ENCODE data around the gene SHLD1.

The SHLD1 gene

GRCh38 chr20:5848711-5849505 is 98.7 kb downstream of the SHLD1 start:
- no peak for DNase-seq (ENCODE audit: low read depth in 2 of 2)

- no peak for DNase-seq (ENCODE audit: low read depth in 2 of 2)
Measured at GRCh38 chr20:5855939-5856338, 105.7 kb downstream of the SHLD1 start.

GRCh38 chr20:5859608-5860007 is 109.4 kb downstream of the SHLD1 start:
- DNase-seq (ENCODE audit: low read depth in 2 of 2), result no peak

GRCh38 chr20:5862703-5863039 is 112.5 kb downstream of the SHLD1 start:
- DNase-seq (ENCODE audit: low read depth in 2 of 2), result no peak

GRCh38 chr20:5863040-5863833 is 113.0 kb downstream of the SHLD1 start:
- DNase-seq (ENCODE audit: low read depth in 2 of 2), result no peak

- DNase-seq (ENCODE audit: low read depth in 2 of 2), result no peak
Measured at GRCh38 chr20:5864428-5864827, 114.2 kb downstream of the SHLD1 start.

GRCh38 chr20:5864873-5865587 is 114.8 kb downstream of the SHLD1 start:
- DNase-seq (ENCODE audit: low read depth in 2 of 2), result no peak

- DNase-seq (ENCODE audit: low read depth in 2 of 2), result no peak
Measured at GRCh38 chr20:5865604-5866003, 115.4 kb downstream of the SHLD1 start.

GRCh38 chr20:5870568-5870981 is 120.4 kb downstream of the SHLD1 start:
- DNase-seq (ENCODE audit: low read depth in 2 of 2), result no peak

- DNase-seq (ENCODE audit: low read depth in 2 of 2), result no peak
Measured at GRCh38 chr20:5871459-5872410, 121.5 kb downstream of the SHLD1 start.

- DNase-seq (ENCODE audit: low read depth in 2 of 2), result no peak
Measured at GRCh38 chr20:5877128-5877527, 126.9 kb downstream of the SHLD1 start.

GRCh38 chr20:5880326-5880725 is 130.1 kb downstream of the SHLD1 start:
- DNase-seq (ENCODE audit: low read depth in 2 of 2), result no peak

- no peak for DNase-seq (ENCODE audit: low read depth in 2 of 2)
Measured at GRCh38 chr20:5881703-5882102, 131.5 kb downstream of the SHLD1 start.

- DNase-seq (ENCODE audit: low read depth in 2 of 2), result no peak
Measured at GRCh38 chr20:5882166-5882565, 132.0 kb downstream of the SHLD1 start.

- DNase-seq (ENCODE audit: low read depth in 2 of 2), result no peak
Measured at GRCh38 chr20:5884465-5885335, 134.5 kb downstream of the SHLD1 start.

GRCh38 chr20:5885866-5886265 is 135.7 kb downstream of the SHLD1 start:
- DNase-seq (ENCODE audit: low read depth in 2 of 2), result no peak

GRCh38 chr20:5886788-5887187 is 136.6 kb downstream of the SHLD1 start:
- DNase-seq (ENCODE audit: low read depth in 2 of 2), result no peak

- DNase-seq (ENCODE audit: low read depth in 2 of 2), result no peak
Measured at GRCh38 chr20:5887386-5887785, 137.2 kb downstream of the SHLD1 start.

GRCh38 chr20:5888041-5888440 is 137.8 kb downstream of the SHLD1 start:
- no peak for DNase-seq (ENCODE audit: low read depth in 2 of 2)

GRCh38 chr20:5890773-5891441 is 140.7 kb downstream of the SHLD1 start:
- no peak for DNase-seq (ENCODE audit: low read depth in 2 of 2)

Data from stimulated activated CD8-positive, alpha-beta memory T cell treated with anti-CD3 and anti-CD28 coated beads, Interleukin-2, amount 100 ng/mL, for 1 hour (primary cell).